HCT116 (cell line): ENCODE measurements around the gene IFT25.
"Not testable (repeated sequence)": the region's sequence is repeated elsewhere in the genome, so short reads cannot be mapped to it uniquely, and the experiment has no call there.

Experiments
- ATF3 ChIP-seq: IDR thresholded peaks from 2 replicates; pipeline ENCODE4 v1.6.1; 2012
- CBX3 ChIP-seq: IDR thresholded peaks from 2 replicates; pipeline ENCODE4 v1.6.1; 2012; ENCODE audit warnings: low read depth
- CTCF ChIP-seq, 3 experiments: fragments of 200-600 bp in 1 of 3; sonication (generic) in 1 of 3; IDR thresholded peaks in 2 of 3; conservative IDR thresholded peaks in 1 of 3; 2 replicates each; pipeline ENCODE4 v1.5.1; 2012 to 2017; ENCODE audit warnings: low read depth in 2 of 3, low read length in 2 of 3, antibody characterized with exemption in 1 of 3, borderline replicate concordance in 1 of 3, control low read depth in 1 of 3, mild to moderate bottlenecking in 1 of 3, mixed read lengths in 1 of 3, mixed run types in 1 of 3, moderate library complexity in 1 of 3; ENCODE audit not compliant: insufficient read depth in 1 of 3
- EGR1 ChIP-seq: IDR thresholded peaks from 2 replicates; pipeline ENCODE4 v1.6.1; 2012; ENCODE audit warnings: low read depth
- ELF1 ChIP-seq: IDR thresholded peaks from 2 replicates; pipeline ENCODE4 v1.6.1; 2012; ENCODE audit warnings: low read depth, borderline replicate concordance
- EZH2 ChIP-seq: fragments of 200-600 bp; sonication (generic); IDR thresholded peaks from 2 replicates; pipeline ENCODE4 v1.6.1; 2017; ENCODE audit warnings: antibody characterized with exemption, mixed run types
- EZH2phosphoT487 ChIP-seq: fragments of 200-600 bp; IDR thresholded peaks from 2 replicates; pipeline ENCODE4 v1.6.1; 2018; ENCODE audit warnings: antibody characterized with exemption, borderline replicate concordance
- MAX ChIP-seq: IDR thresholded peaks from 2 replicates; pipeline ENCODE4 v1.6.1; 2012
- POLR2A ChIP-seq: IDR thresholded peaks from 2 replicates; pipeline ENCODE4 v1.7.0; 2011; ENCODE audit warnings: borderline replicate concordance; ENCODE audit not compliant: insufficient read depth, insufficient read length; ENCODE audit errors: extremely low read depth
- POLR2AphosphoS5 ChIP-seq: IDR thresholded peaks from 2 replicates; pipeline ENCODE4 v1.6.1; 2011; ENCODE audit warnings: mild to moderate bottlenecking, low read depth, low read length, moderate library complexity
- SIN3A ChIP-seq: IDR thresholded peaks from 2 replicates; pipeline ENCODE4 v1.6.1; 2012; ENCODE audit warnings: low read depth
- YY1 ChIP-seq: IDR thresholded peaks from 2 replicates; pipeline ENCODE4 v1.6.1; 2011; ENCODE audit warnings: low read length, low read depth, moderate library complexity, mild to moderate bottlenecking; ENCODE audit not compliant: insufficient replicate concordance; ENCODE audit errors: extremely low read depth
- ZNF274 ChIP-seq: fragments of 200-500 bp; sonication (Bioruptor generic); IDR thresholded peaks from 2 replicates; pipeline ENCODE4 v1.6.1; 2014; ENCODE audit warnings: mild to moderate bottlenecking, low read depth, low read length, inconsistent platforms

DNA sequence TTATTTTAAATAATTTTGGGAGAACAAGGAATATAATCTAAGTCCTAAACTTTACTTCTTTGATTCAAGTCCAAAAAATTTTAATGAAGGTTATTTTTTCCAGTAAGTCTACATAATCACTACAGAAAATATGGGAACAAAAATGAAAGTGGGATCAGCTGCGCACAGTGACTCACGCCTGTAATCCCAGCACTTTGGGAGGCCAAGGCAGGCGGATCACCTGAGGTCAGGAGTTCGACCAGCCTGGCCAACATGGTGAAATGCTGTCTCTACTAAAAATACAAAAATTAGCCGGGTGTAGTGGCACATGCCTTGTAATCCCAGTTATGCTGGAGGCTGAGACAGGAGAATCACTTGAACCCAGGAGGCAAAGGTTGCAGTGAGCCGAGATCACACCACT lies 61.9 kb downstream of the IFT25 start:
- TF ChIP-seq ZNF274; CTCF (IDR thresholded peaks at IDR 0.05 in 2 of 3, conservative IDR thresholded peaks at IDR 0.05 in 1 of 3; ENCODE audit: borderline replicate concordance in 1 of 3, insufficient read depth in 1 of 3, low read depth in 2 of 3, low read length in 2 of 3); EZH2phosphoT487; SIN3A; POLR2A; POLR2AphosphoS5; YY1; ATF3; MAX; ELF1; EZH2; EGR1; CBX3: not testable (repeated sequence)
